GM12875 (cell line): ENCODE results near the gene CNTNAP5.

Source experiments
- H3K4me3 ChIP-seq: one replicate; pipeline ENCODE4 v1.5.1; 2011; ENCODE audit warnings: low read depth, low read length, control low read depth
- TF ChIP-seq, protein P1 (sequence below): IDR thresholded peaks from 2 replicates; pipeline ENCODE4 v1.5.1; 2011; ENCODE audit warnings: low read depth, mild to moderate bottlenecking, control low read depth, inconsistent platforms, low read length, moderate library complexity, borderline replicate concordance; ENCODE audit not compliant: insufficient read depth

The CNTNAP5 gene

DNA sequence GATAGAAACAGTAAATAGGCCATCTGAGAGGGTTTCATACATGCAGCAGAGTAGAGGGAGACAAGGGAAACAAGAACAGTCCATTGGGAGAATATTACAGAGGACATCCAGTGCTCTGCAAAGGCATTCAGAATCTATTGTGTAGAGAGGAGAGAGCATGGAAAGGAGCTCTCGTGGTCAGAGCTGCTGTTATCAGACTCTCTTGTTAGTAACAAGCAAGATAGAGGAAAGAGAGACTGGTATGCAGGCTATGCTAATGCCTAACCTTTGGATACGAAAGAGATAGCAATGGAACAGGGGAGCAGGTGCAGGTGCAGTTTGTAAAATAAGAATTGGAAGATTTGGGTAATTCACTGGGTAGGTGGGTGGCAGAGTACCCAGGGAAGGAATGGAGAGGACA, 855.9 kb downstream of the CNTNAP5 start:
- H3K4me3 ChIP-seq: no peak overlapping the region
- TF ChIP-seq, protein P1, sequence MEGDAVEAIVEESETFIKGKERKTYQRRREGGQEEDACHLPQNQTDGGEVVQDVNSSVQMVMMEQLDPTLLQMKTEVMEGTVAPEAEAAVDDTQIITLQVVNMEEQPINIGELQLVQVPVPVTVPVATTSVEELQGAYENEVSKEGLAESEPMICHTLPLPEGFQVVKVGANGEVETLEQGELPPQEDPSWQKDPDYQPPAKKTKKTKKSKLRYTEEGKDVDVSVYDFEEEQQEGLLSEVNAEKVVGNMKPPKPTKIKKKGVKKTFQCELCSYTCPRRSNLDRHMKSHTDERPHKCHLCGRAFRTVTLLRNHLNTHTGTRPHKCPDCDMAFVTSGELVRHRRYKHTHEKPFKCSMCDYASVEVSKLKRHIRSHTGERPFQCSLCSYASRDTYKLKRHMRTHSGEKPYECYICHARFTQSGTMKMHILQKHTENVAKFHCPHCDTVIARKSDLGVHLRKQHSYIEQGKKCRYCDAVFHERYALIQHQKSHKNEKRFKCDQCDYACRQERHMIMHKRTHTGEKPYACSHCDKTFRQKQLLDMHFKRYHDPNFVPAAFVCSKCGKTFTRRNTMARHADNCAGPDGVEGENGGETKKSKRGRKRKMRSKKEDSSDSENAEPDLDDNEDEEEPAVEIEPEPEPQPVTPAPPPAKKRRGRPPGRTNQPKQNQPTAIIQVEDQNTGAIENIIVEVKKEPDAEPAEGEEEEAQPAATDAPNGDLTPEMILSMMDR: no peak

DNA sequence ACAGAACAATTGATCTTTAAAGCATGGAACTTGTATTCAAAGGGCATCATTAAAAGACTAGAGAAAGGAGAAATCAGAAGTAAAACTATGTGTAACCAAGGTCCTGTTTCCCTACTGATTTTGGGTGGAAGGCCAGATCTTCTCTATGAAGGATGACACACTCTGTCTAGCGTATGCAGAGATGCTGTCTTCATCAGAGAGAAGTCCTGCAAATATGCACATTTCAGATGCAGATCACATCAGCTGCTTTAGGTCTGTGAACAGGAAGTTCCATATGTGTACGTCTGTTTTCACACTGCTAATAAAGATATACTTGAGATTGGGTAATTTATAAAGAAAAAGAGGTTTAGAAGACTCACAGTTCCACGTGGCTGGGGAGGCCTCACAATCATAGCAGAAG, 857.3 kb downstream of the CNTNAP5 start:
- no peak overlapping the region for H3K4me3 ChIP-seq
- TF ChIP-seq, protein P1: no peak

DNA sequence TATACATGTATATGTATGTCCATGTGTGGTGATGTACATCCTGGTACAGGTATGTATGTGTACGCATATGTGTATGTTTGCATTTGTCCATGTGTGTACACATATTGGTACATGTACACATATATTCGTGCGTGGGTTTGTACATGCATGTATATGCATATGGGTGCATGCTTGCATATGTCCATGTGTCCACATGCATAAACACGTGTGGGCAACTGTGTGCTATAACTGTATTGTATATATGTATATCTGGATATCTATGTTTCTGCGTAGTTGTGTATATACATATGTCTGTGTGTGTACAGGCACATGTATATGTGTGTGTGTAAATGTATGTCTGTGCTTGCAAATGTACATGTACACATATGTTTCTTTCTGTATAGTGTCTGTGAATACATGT, 858.5 kb downstream of the CNTNAP5 start:
- TF ChIP-seq, protein P1: no peak

GRCh38 chr2:124884315-124884714, 859.2 kb downstream of the CNTNAP5 start:
- TF ChIP-seq, protein P1: no peak
- H3K4me3 ChIP-seq: no peak overlapping the region

More for the DNA sequence above, 858.5 kb downstream of the CNTNAP5 start:
- no peak overlapping the region for H3K4me3 ChIP-seq

DNA sequence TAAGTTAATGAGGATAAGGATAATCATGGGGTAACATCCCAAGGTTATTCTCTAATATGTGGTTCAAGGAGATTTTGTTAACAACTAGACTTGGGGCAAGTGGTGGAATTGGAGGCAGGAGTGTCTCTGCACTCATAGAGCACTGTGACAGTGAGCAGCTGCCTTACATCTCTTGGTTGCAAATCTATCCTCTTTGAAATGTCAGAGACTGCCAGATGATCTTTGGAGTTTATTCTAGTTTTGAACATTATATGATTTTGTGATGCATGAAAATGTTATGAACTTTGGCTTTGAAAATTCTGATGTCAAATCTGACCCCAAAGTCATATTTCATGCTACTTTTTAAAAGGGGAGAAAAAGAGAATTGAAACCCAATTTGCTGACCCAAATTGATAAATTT, 861.1 kb downstream of the CNTNAP5 start:
- TF ChIP-seq, protein P1: no peak
- no peak overlapping the region for H3K4me3 ChIP-seq

DNA sequence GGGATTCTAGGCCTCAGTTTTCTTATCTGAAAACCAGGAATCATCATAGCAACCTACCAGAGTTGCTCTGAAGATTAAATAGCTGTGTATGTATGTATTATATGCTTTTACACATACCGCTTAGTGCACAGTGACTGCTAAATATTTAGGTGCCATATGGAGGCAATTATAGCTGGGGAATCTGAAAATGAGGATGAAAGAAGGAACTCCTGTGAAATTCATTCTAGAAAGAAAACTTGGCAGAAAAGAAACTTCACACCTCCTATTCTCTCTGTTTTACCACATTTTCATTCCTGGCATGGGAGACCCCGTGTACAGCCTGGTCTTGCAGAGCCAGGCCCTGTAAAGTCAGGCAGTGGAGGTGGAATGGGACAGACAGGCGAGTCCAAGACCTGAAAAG, 862.4 kb downstream of the CNTNAP5 start:
- TF ChIP-seq, protein P1: no peak
- no peak overlapping the region for H3K4me3 ChIP-seq

- TF ChIP-seq, protein P1: no peak
- H3K4me3 ChIP-seq: no peak overlapping the region
Observed at GRCh38 chr2:124888431-124888830, 863.3 kb downstream of the CNTNAP5 start.
